Nephron progenitor cell (in vitro differentiated cells): ENCODE data around the gene C13orf46.

Source experiments
- DNase-seq: peaks from one replicate; pipeline ENCODE4 v3.0.0; 2021
- H3K27ac Mint-ChIP-seq: 2 replicates; pipeline ENCODE4 v1.8.0; 2021; ENCODE audit warnings: mild to moderate bottlenecking, moderate library complexity, mixed read lengths
- H3K27me3 Mint-ChIP-seq: 2 replicates; pipeline ENCODE4 v1.8.0; 2021; ENCODE audit warnings: mild to moderate bottlenecking, low read depth, mixed read lengths; ENCODE audit not compliant: poor library complexity
- H3K36me3 Mint-ChIP-seq: 2 replicates; pipeline ENCODE4 v1.8.0; 2021; ENCODE audit warnings: low read depth, mixed read lengths
- H3K4me1 Mint-ChIP-seq: 2 replicates; pipeline ENCODE4 v1.8.0; 2021; ENCODE audit warnings: mixed read lengths
- H3K4me3 Mint-ChIP-seq: 2 replicates; pipeline ENCODE4 v1.8.0; 2021; ENCODE audit warnings: mild to moderate bottlenecking, moderate library complexity, mixed read lengths
- H3K9me3 Mint-ChIP-seq: 2 replicates; pipeline ENCODE4 v1.8.0; 2021; ENCODE audit warnings: mild to moderate bottlenecking, moderate library complexity, mixed read lengths
- CTCF ChIP-seq: fragments of 200-600 bp; sonication (generic); IDR thresholded peaks from 2 replicates; pipeline ENCODE4 v1.5.0; 2021; ENCODE audit warnings: antibody characterized with exemption

The C13orf46 gene

GRCh38 chr13:113927661-113928581, 46.0 kb downstream of the C13orf46 start:
- Mint-ChIP-seq H3K4me3 (no peak overlapping the region), H3K27me3 (peaks cover 7% of the 10 kb centered on the region), H3K27ac (no peak overlapping the region), H3K4me1 (peaks cover 16% of the 10 kb centered on the region), H3K9me3 (peaks cover 3% of the 10 kb centered on the region), H3K36me3 (no peaks in the 10 kb centered on the region)
- no peak for TF ChIP-seq CTCF
- DNase-seq: no peak

GRCh38 chr13:113926951-113927660, 46.8 kb downstream of the C13orf46 start:
- no peak overlapping the region for H3K27ac Mint-ChIP-seq
- H3K4me3 Mint-ChIP-seq: no peak overlapping the region
- peaks cover 10% of the 10 kb centered on the region for H3K9me3 Mint-ChIP-seq
- H3K27me3 Mint-ChIP-seq: peaks cover 7% of the 10 kb centered on the region
- TF ChIP-seq CTCF: no peak
- H3K36me3 Mint-ChIP-seq: no peaks in the 10 kb centered on the region
- no peak for DNase-seq
- peaks cover 12% of the 10 kb centered on the region for H3K4me1 Mint-ChIP-seq

GRCh38 chr13:113926301-113926761, 47.5 kb downstream of the C13orf46 start:
- H3K27me3 Mint-ChIP-seq: peaks cover 7% of the 10 kb centered on the region
- peaks cover 4% of the 10 kb centered on the region for H3K4me1 Mint-ChIP-seq
- no peak overlapping the region for H3K27ac Mint-ChIP-seq
- peaks cover 18% of the 10 kb centered on the region for H3K9me3 Mint-ChIP-seq
- TF ChIP-seq CTCF: no peak
- no peak for DNase-seq
- H3K36me3 Mint-ChIP-seq: peaks cover 5% of the 10 kb centered on the region
- H3K4me3 Mint-ChIP-seq: no peak overlapping the region

- H3K27ac Mint-ChIP-seq: no peak overlapping the region
- H3K9me3 Mint-ChIP-seq: peaks cover 25% of the 10 kb centered on the region
- peaks cover 5% of the 10 kb centered on the region for H3K36me3 Mint-ChIP-seq
- TF ChIP-seq CTCF: no peak
- no peaks in the 10 kb centered on the region for H3K4me1 Mint-ChIP-seq
- peaks cover 7% of the 10 kb centered on the region for H3K27me3 Mint-ChIP-seq
- H3K4me3 Mint-ChIP-seq: no peak overlapping the region
- DNase-seq: no peak
Measured at GRCh38 chr13:113924184-113924901, 49.5 kb downstream of the C13orf46 start.

GRCh38 chr13:113923376-113924063, 50.4 kb downstream of the C13orf46 start:
- H3K9me3 Mint-ChIP-seq: peaks cover 25% of the 10 kb centered on the region
- no peak overlapping the region for H3K4me3 Mint-ChIP-seq
- TF ChIP-seq CTCF: no peak
- peaks cover 5% of the 10 kb centered on the region for H3K36me3 Mint-ChIP-seq
- peaks cover 7% of the 10 kb centered on the region for H3K27me3 Mint-ChIP-seq
- no peaks in the 10 kb centered on the region for H3K4me1 Mint-ChIP-seq
- DNase-seq: no peak
- H3K27ac Mint-ChIP-seq: no peak overlapping the region
